H1 (cell line): ENCODE data around the gene JPH2. TPM values are rescaled to one million over a fixed set of nuclear protein-coding genes. Genes with fewer than 3 reads are reported as not detected.

Experiments
- CTCF ChIA-PET: fragments of 300-600 bp; sonication (Branson Sonifier 250); formaldehyde crosslinking; loops from one replicate; lab custom pipeline; 2021; ENCODE audit not compliant: partially characterized antibody; lab: Charles Lee
- POLR2A ChIA-PET: fragments of 300-600 bp; sonication (Branson Sonifier 250); formaldehyde crosslinking; loops from one replicate; lab custom pipeline; 2021; ENCODE audit warnings: inconsistent platforms; ENCODE audit not compliant: partially characterized antibody; lab: Charles Lee
- DNase-seq, 2 experiments: peaks; one replicate each; pipeline versions ENCODE4 v3.0.0 to v3.0.0-alpha.2; 2010 to 2022; ENCODE audit warnings: low spot score in 2 of 2, low read depth in 1 of 2, mixed read lengths in 1 of 2
- FAIRE-seq: peaks from 2 replicates; lab custom pipeline; 2011; peaks lifted over from hg19 to GRCh38; lab: Jason Lieb, UNC
- H2AFZ ChIP-seq: 2 replicates; pipeline ENCODE4 v1.8.1; 2012; ENCODE audit warnings: low read length, inconsistent platforms
- H2AK5ac ChIP-seq: 2 replicates; pipeline ENCODE4 v1.6.1; 2013; ENCODE audit warnings: low read depth, low read length
- H2BK120ac ChIP-seq: replicated peaks from 2 replicates; pipeline ENCODE3; 2013; ENCODE audit warnings: low read depth, low read length, inconsistent platforms
- H2BK12ac ChIP-seq: 2 replicates; pipeline ENCODE4 v1.6.1; 2013; ENCODE audit warnings: low read depth, low read length
- H2BK15ac ChIP-seq: 2 replicates; pipeline ENCODE4 v1.6.1; 2013; ENCODE audit warnings: low read length
- H2BK20ac ChIP-seq: 2 replicates; pipeline ENCODE4 v1.6.1; 2013; ENCODE audit warnings: low read length
- H2BK5ac ChIP-seq: 2 replicates; pipeline ENCODE4 v1.6.1; 2013; ENCODE audit warnings: low read depth, low read length
- H3K14ac ChIP-seq: 2 replicates; pipeline ENCODE4 v1.6.1; 2013; ENCODE audit warnings: inconsistent platforms; ENCODE audit not compliant: insufficient read length
- H3K18ac ChIP-seq: 2 replicates; pipeline ENCODE4 v1.6.1; 2013; ENCODE audit warnings: low read length; ENCODE audit errors: extremely low read depth
- H3K23ac ChIP-seq: 2 replicates; pipeline ENCODE4 v1.6.1; 2013; ENCODE audit warnings: inconsistent platforms; ENCODE audit not compliant: insufficient read length
- H3K23me2 ChIP-seq: 2 replicates; pipeline ENCODE4 v1.6.1; 2013; ENCODE audit warnings: low read depth, low read length
- H3K27ac ChIP-seq: 2 replicates; pipeline ENCODE4 v1.6.1; 2011; ENCODE audit warnings: low read depth, low read length, inconsistent platforms
- H3K27me3 ChIP-seq, 4 experiments: replicated peaks in 1 of 4; 1 replicate in 1 of 4; 2 replicates in 3 of 4; pipeline versions ENCODE4 v1.6.1 to v1.8.1; 2011 to 2013; ENCODE audit warnings: low read length in 3 of 4, mild to moderate bottlenecking in 3 of 4, inconsistent platforms in 2 of 4, mixed read lengths in 2 of 4, moderate library complexity in 1 of 4; ENCODE audit not compliant: control insufficient read depth in 3 of 4, insufficient read depth in 3 of 4; ENCODE audit errors: extremely low read depth in 1 of 4
- H3K36me3 ChIP-seq, 4 experiments: 2 replicates each; pipeline versions ENCODE4 v1.6.1 to v1.8.1; 2011 to 2013; ENCODE audit warnings: mild to moderate bottlenecking in 4 of 4, low read length in 3 of 4, moderate library complexity in 2 of 4, control low read depth in 1 of 4, inconsistent platforms in 1 of 4; ENCODE audit not compliant: insufficient read depth in 4 of 4, control insufficient read depth in 2 of 4
- H3K4ac ChIP-seq: replicated peaks from 2 replicates; pipeline ENCODE3; 2013; ENCODE audit warnings: low read length, low read depth, mixed read lengths, inconsistent platforms; ENCODE audit not compliant: insufficient read length
- H3K4me1 ChIP-seq, 4 experiments: replicated peaks in 1 of 4; 1 replicate in 1 of 4; 2 replicates in 3 of 4; pipeline versions ENCODE4 v1.6.1 to v1.8.1; 2011 to 2013; ENCODE audit warnings: low read length in 3 of 4, inconsistent platforms in 2 of 4, mixed read lengths in 1 of 4; ENCODE audit not compliant: insufficient read depth in 4 of 4, control insufficient read depth in 3 of 4
- H3K4me2 ChIP-seq, 2 experiments: 2 replicates each; pipeline versions ENCODE4 v1.6.1 to v1.8.1; 2011 to 2013; ENCODE audit warnings: low read depth in 2 of 2, low read length in 2 of 2, control low read depth in 1 of 2, inconsistent platforms in 1 of 2, mild to moderate bottlenecking in 1 of 2; ENCODE audit not compliant: insufficient read depth in 1 of 2
- H3K4me3 ChIP-seq, 4 experiments: fragments of 200-600, 300-600 bp in 1 of 4; sonication (generic), shearing (Covaris generic), sonication (Bioruptor Twin) in 1 of 4; 2 replicates each; pipeline versions ENCODE4 v1.5.1 to v1.8.1; 2011 to 2016; ENCODE audit warnings: low read length in 4 of 4, low read depth in 3 of 4, control low read depth in 2 of 4, inconsistent platforms in 2 of 4, mild to moderate bottlenecking in 2 of 4, mixed read lengths in 1 of 4, moderate library complexity in 1 of 4; ENCODE audit not compliant: insufficient read depth in 2 of 4; ENCODE audit errors: extremely low read depth in 1 of 4
- H3K56ac ChIP-seq: replicated peaks from 2 replicates; pipeline ENCODE3; 2013; ENCODE audit warnings: low read depth, mild to moderate bottlenecking, mixed read lengths, low read length, inconsistent platforms; ENCODE audit not compliant: insufficient read length
- H3K79me1 ChIP-seq: 2 replicates; pipeline ENCODE4 v1.6.1; 2013; ENCODE audit warnings: low read depth, low read length, control low read depth
- H3K79me2 ChIP-seq, 2 experiments: 2 replicates each; pipeline versions ENCODE4 v1.6.1 to v1.8.1; 2012 to 2013; ENCODE audit warnings: low read length in 2 of 2, mild to moderate bottlenecking in 2 of 2, inconsistent platforms in 1 of 2; ENCODE audit not compliant: insufficient read depth in 2 of 2, control insufficient read depth in 1 of 2
- H3K9ac ChIP-seq, 4 experiments: replicated peaks in 1 of 4; 1 replicate in 1 of 4; 2 replicates in 3 of 4; pipeline versions ENCODE4 v1.6.1 to v1.8.1; 2011 to 2013; ENCODE audit warnings: low read depth in 3 of 4, low read length in 3 of 4, control low read depth in 2 of 4, mild to moderate bottlenecking in 2 of 4, moderate library complexity in 2 of 4, inconsistent platforms in 1 of 4; ENCODE audit errors: extremely low read depth in 1 of 4
- H3K9me3 ChIP-seq, 2 experiments: 2 replicates each; pipeline versions ENCODE4 v1.6.1 to v1.8.1; 2012 to 2013; ENCODE audit warnings: mild to moderate bottlenecking in 2 of 2, moderate library complexity in 2 of 2, control low read depth in 1 of 2, inconsistent platforms in 1 of 2, low read depth in 1 of 2, low read length in 1 of 2, mixed read lengths in 1 of 2; ENCODE audit not compliant: insufficient read depth in 2 of 2
- H4K20me1 ChIP-seq, 2 experiments: replicated peaks in 1 of 2; 2 replicates each; pipeline versions ENCODE3 to v1.8.1; 2011 to 2013; ENCODE audit warnings: inconsistent platforms in 2 of 2, low read length in 2 of 2, mild to moderate bottlenecking in 1 of 2; ENCODE audit not compliant: insufficient read depth in 2 of 2, control insufficient read depth in 1 of 2
- H4K5ac ChIP-seq: 2 replicates; pipeline ENCODE4 v1.6.1; 2013; ENCODE audit warnings: low read length, low read depth, mixed read lengths, inconsistent platforms; ENCODE audit not compliant: insufficient read length
- H4K8ac ChIP-seq: 2 replicates; pipeline ENCODE4 v1.8.0; 2013; ENCODE audit warnings: mild to moderate bottlenecking, moderate library complexity, low read length, inconsistent platforms; ENCODE audit not compliant: insufficient read depth; ENCODE audit errors: extremely low read depth
- H4K91ac ChIP-seq: replicated peaks from 2 replicates; pipeline ENCODE3; 2013; ENCODE audit warnings: low read length, mixed read lengths, inconsistent platforms; ENCODE audit not compliant: insufficient read length
- EZH2 ChIP-seq: fragments of 200-600 bp; sonication (generic); IDR thresholded peaks from 2 replicates; pipeline ENCODE4 v1.7.1; 2012; ENCODE audit warnings: low read depth, mild to moderate bottlenecking, moderate library complexity, low read length, inconsistent platforms; ENCODE audit not compliant: severe bottlenecking
- JUN ChIP-seq: IDR thresholded peaks from 2 replicates; pipeline ENCODE4 v1.6.1; 2011; ENCODE audit warnings: low read depth, mild to moderate bottlenecking, improper control_type of control experiment, low read length
- POLR2AphosphoS5 ChIP-seq: IDR thresholded peaks from 2 replicates; pipeline ENCODE4 v1.6.1; 2011; ENCODE audit warnings: low read depth, low read length
- RAD21 ChIP-seq, 2 experiments: IDR thresholded peaks in 1 of 2; conservative IDR thresholded peaks in 1 of 2; 2 replicates each; pipeline ENCODE4 v1.6.1; 2011; ENCODE audit warnings: low read depth in 2 of 2, low read length in 2 of 2, improper control_type of control experiment in 1 of 2, inconsistent platforms in 1 of 2, mild to moderate bottlenecking in 1 of 2, moderate library complexity in 1 of 2
- TCF12 ChIP-seq: IDR thresholded peaks from 2 replicates; pipeline ENCODE4 v1.6.1; 2011; ENCODE audit warnings: low read depth, mild to moderate bottlenecking, low read length
- WGBS, 2 experiments: shearing (Covaris generic) in 1 of 2; methylation state at CpG; one replicate each; pipeline versions ENCODE4 v1.1.6 to v1.1.7; 2013 to 2015; ENCODE audit warnings: low lambda C conversion rate in 2 of 2, mixed read lengths in 2 of 2, inconsistent platforms in 1 of 2, low coverage in 1 of 2, missing lambda C conversion rate in 1 of 2; ENCODE audit not compliant: insufficient replicate concordance in 2 of 2, insufficient coverage in 1 of 2, insufficient read length in 1 of 2; ENCODE audit errors: extremely low coverage in 1 of 2, missing lambda C conversion rate in 1 of 2; 5-methylcytosine and 5-hydroxymethylcytosine counted together
- polyA plus RNA-seq, 7 experiments: library from polyadenylated mRNA; depleted of rRNA in 3 of 7; stranded (reverse) in 5 of 7; unstranded in 2 of 7; fragments of >200 nt in 5 of 7; fragments of 200-250 nt in 2 of 7; gene quantifications; 1 replicate in 5 of 7; 2 replicates in 1 of 7; 4 replicates in 1 of 7; pipeline versions ENCODE4 v1.2.1 to v1.2.3, GENCODE V29; 2011 to 2013; ENCODE audit warnings: missing spikeins in 2 of 7, mixed read lengths in 2 of 7
- total RNA-seq: library from RNA; stranded (reverse); fragmentation: NEBNext Ultra II Directional; extraction: Animal tissue kit (Norgen Biotek cat#: 25700); gene quantifications from 2 replicates; pipeline ENCODE4 v1.2.1, GENCODE V29; 2021
- TF ChIP-seq, protein P1 (sequence below): IDR thresholded peaks from 2 replicates; pipeline ENCODE4 v1.6.1; 2012; ENCODE audit warnings: inconsistent platforms
- TF ChIP-seq, protein P2 (sequence below), 3 experiments: IDR thresholded peaks; 1 replicate in 2 of 3; 2 replicates in 1 of 3; pipeline versions ENCODE4 v1.5.1 to v1.6.1; 2011; ENCODE audit warnings: low read length in 3 of 3, mild to moderate bottlenecking in 3 of 3, inconsistent platforms in 2 of 3, low read depth in 1 of 3, moderate library complexity in 1 of 3; ENCODE audit not compliant: insufficient read depth in 1 of 3; ENCODE audit errors: control extremely low read depth in 1 of 3

Gene JPH2
- total and polyA plus RNA-seq, 2 of the 8 experiments (the other 6 are each of a cell fraction or from before 2014, with no cell fraction given) = 0.59 to 1.3 TPM

DNA sequence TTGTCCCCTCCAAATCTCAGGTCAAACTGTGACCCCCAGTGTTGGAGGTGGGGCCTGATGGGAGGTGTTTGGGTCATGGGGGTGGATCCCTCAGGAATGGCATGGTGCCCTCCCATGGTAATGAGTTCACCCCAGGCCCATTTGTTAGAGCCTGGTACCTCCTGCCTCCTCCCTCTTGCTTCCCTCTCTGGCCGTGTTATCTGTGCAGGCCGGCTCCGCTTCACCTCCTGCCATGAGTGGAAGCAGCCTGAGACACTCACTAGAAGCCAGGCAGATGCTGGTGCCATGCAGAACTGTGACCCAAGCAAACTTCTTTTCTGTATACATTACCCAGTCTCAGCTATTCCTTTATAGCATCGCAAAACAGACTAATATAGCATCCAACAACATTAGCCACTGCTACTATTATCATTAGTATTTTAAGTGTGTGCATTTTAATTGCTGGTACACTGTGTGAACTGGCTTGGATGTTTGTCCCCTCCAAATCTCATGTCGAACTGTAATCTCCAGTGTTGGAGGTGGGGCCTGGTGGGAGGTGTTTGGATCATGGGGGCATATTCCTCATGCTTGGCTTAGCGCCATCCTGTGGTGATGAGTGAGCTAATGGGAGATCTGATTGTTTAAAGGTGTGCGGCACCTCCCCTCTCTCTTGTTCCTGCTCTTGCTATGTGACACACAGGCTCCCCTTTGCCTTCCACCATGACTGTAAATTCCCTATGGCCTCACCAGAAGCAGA is 35.8 kb upstream of the JPH2 start:
- ChIA-PET CTCF (interaction anchor here (0.6 to 4.4 kb wide), 24 partner anchors 9 to 529 kb away, joined by 3 to 23 read pairs (median 4); partner anchors contain the start of genes FITM2, GDAP1L1, HNF4A and OSER1), POLR2A (no interaction called here)
- H3K4ac ChIP-seq = no peak overlapping the region
- H4K91ac ChIP-seq = no peak overlapping the region
- no peak overlapping the region for H3K4me2 ChIP-seq
- no peak overlapping the region for H3K14ac ChIP-seq
- H2BK120ac ChIP-seq = no peak overlapping the region
- H3K36me3 ChIP-seq = no peaks in the 10 kb centered on the region
- no peaks in the 10 kb centered on the region for H3K27me3 ChIP-seq
- H2BK15ac ChIP-seq = no peak overlapping the region
- H3K23ac ChIP-seq = no peak overlapping the region
- H2BK20ac ChIP-seq = no peak overlapping the region
- H3K4me3 ChIP-seq = no peak overlapping the region
- no peak overlapping the region for H2AFZ ChIP-seq
- H2BK12ac ChIP-seq = no peak overlapping the region
- H4K5ac ChIP-seq = no peak overlapping the region
- H4K8ac ChIP-seq = no peak overlapping the region
- FAIRE-seq = peak; percentile 93
- no peak for DNase-seq
- no peaks in the 10 kb centered on the region for H4K20me1 ChIP-seq
- H3K79me1 ChIP-seq = no peaks in the 10 kb centered on the region
- H3K56ac ChIP-seq = no peak overlapping the region
- H3K79me2 ChIP-seq = no peaks in the 10 kb centered on the region
- H2AK5ac ChIP-seq = no peak overlapping the region
- H3K23me2 ChIP-seq = no peaks in the 10 kb centered on the region
- no peak overlapping the region for H3K18ac ChIP-seq
- no peak for TF ChIP-seq POLR2AphosphoS5
- no peak for TF ChIP-seq EZH2
- TF ChIP-seq, protein P1, sequence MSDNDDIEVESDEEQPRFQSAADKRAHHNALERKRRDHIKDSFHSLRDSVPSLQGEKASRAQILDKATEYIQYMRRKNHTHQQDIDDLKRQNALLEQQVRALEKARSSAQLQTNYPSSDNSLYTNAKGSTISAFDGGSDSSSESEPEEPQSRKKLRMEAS = 0 out of 2 replicates have a peak, but pooled peaks have one; percentile 23
- no peak for TF ChIP-seq TCF12
- TF ChIP-seq, protein P2, sequence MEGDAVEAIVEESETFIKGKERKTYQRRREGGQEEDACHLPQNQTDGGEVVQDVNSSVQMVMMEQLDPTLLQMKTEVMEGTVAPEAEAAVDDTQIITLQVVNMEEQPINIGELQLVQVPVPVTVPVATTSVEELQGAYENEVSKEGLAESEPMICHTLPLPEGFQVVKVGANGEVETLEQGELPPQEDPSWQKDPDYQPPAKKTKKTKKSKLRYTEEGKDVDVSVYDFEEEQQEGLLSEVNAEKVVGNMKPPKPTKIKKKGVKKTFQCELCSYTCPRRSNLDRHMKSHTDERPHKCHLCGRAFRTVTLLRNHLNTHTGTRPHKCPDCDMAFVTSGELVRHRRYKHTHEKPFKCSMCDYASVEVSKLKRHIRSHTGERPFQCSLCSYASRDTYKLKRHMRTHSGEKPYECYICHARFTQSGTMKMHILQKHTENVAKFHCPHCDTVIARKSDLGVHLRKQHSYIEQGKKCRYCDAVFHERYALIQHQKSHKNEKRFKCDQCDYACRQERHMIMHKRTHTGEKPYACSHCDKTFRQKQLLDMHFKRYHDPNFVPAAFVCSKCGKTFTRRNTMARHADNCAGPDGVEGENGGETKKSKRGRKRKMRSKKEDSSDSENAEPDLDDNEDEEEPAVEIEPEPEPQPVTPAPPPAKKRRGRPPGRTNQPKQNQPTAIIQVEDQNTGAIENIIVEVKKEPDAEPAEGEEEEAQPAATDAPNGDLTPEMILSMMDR (IDR thresholded peaks at IDR 0.05; ENCODE audit: control extremely low read depth in 1 of 3, insufficient read depth in 1 of 3, low read depth in 1 of 3, low read length in 3 of 3) = peak; percentile 52 to 78 (median 54)
- no peak for TF ChIP-seq JUN
- peak; percentile 13 to 41; a peak in 3 of 4 replicates for TF ChIP-seq RAD21 (IDR thresholded peaks at IDR 0.05 in 1 of 2, conservative IDR thresholded peaks at IDR 0.05 in 1 of 2; ENCODE audit: low read depth in 2 of 2, low read length in 2 of 2)
- WGBS, 2 experiments = 70% methylated on average over 7 of the region's 7 CpGs; no CpG with 5 or more reads in 1 of the 2 experiments
- H3K27ac ChIP-seq = no peak overlapping the region
- no peak overlapping the region for H3K9ac ChIP-seq
- no peak overlapping the region for H2BK5ac ChIP-seq
- no peaks in the 10 kb centered on the region for H3K9me3 ChIP-seq
- H3K4me1 ChIP-seq = peaks cover 0 to 3% (median under 1%) of the 10 kb centered on the region in 4 experiments; a peak in 1 of 7 replicates
